Neutrophil (primary cell): ENCODE data around the gene LCA5L.

ENCODE experiments used
- H3K27ac ChIP-seq: fragments of 200-600 bp; sonication (generic); 2 replicates; pipeline ENCODE4 v1.5.1; 2016; ENCODE audit warnings: mild to moderate bottlenecking, moderate library complexity
- H3K27me3 ChIP-seq: fragments of 200-600 bp; sonication (generic); 2 replicates; pipeline ENCODE4 v1.6.0; 2016; ENCODE audit warnings: mild to moderate bottlenecking
- H3K36me3 ChIP-seq: fragments of 200-600 bp; sonication (generic); 2 replicates; pipeline ENCODE4 v1.5.1; 2017
- H3K4me1 ChIP-seq, 2 experiments: fragments of 200-600 bp in 1 of 2; sonication (generic) in 1 of 2; 1 replicate in 1 of 2; 2 replicates in 1 of 2; pipeline versions ENCODE4 v1.5.1 to v1.6.1; 2013 to 2016; ENCODE audit warnings: low read depth in 1 of 2, low read length in 1 of 2, mild to moderate bottlenecking in 1 of 2, moderate library complexity in 1 of 2; ENCODE audit not compliant: control insufficient read depth in 1 of 2, insufficient read depth in 1 of 2
- H3K4me3 ChIP-seq, 2 experiments: fragments of 200-600 bp in 1 of 2; sonication (generic) in 1 of 2; 1 replicate in 1 of 2; 2 replicates in 1 of 2; pipeline ENCODE4 v1.5.1; 2013 to 2016; ENCODE audit warnings: low read depth in 1 of 2, low read length in 1 of 2, mild to moderate bottlenecking in 1 of 2, moderate library complexity in 1 of 2
- H3K9me3 ChIP-seq: fragments of 200-600 bp; sonication (generic); 2 replicates; pipeline ENCODE4 v1.5.1; 2016
- CTCF ChIP-seq: fragments of 200-600 bp; sonication (generic); IDR thresholded peaks from 2 replicates; pipeline ENCODE4 v1.5.1; 2016; ENCODE audit warnings: antibody characterized with exemption

The LCA5L gene

GRCh38 chr21:39471598-39471997, 26.0 kb upstream of the LCA5L start:
- no peaks in the 10 kb centered on the region for H3K4me1 ChIP-seq
- H3K4me3 ChIP-seq = no peak overlapping the region
- TF ChIP-seq CTCF = no peak
- no peaks in the 10 kb centered on the region for H3K9me3 ChIP-seq
- H3K27ac ChIP-seq = no peak overlapping the region
- H3K27me3 ChIP-seq = no peaks in the 10 kb centered on the region
- H3K36me3 ChIP-seq = no peaks in the 10 kb centered on the region

GRCh38 chr21:39468559-39468958, 23.0 kb upstream of the LCA5L start:
- Histone ChIP-seq H3K27ac (no peak overlapping the region), H3K36me3 (no peaks in the 10 kb centered on the region), H3K4me1 (no peaks in the 10 kb centered on the region), H3K9me3 (no peaks in the 10 kb centered on the region), H3K4me3 (no peak overlapping the region), H3K27me3 (no peaks in the 10 kb centered on the region)
- no peak for TF ChIP-seq CTCF

GRCh38 chr21:39467746-39468145, 22.2 kb upstream of the LCA5L start:
- no peaks in the 10 kb centered on the region for H3K36me3 ChIP-seq
- no peaks in the 10 kb centered on the region for H3K4me1 ChIP-seq
- H3K4me3 ChIP-seq = no peak overlapping the region
- H3K27ac ChIP-seq = no peak overlapping the region
- no peak for TF ChIP-seq CTCF
- no peaks in the 10 kb centered on the region for H3K27me3 ChIP-seq
- no peaks in the 10 kb centered on the region for H3K9me3 ChIP-seq

DNA sequence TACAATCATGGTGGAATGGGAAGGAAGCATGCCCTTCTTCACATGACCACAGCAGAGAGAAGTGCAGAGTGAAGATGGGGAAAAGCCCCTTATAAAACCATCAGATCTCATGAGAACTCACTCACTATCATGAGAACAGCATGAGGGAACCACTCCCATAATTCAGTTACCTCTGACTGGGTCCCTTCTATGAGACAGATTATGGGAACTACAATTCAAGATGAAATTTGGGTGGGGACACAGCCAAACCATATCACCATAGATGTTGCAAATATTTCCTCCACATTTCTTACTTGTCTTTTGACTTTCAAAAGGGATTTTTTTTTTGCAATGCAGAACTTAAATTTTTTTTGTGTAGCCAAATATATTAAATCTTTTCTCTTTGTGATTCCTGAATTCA, 21.0 kb upstream of the LCA5L start:
- Histone ChIP-seq H3K9me3 (no peaks in the 10 kb centered on the region), H3K27me3 (no peaks in the 10 kb centered on the region)

GRCh38 chr21:39463308-39463707, 17.7 kb upstream of the LCA5L start:
- H3K27me3 ChIP-seq = no peaks in the 10 kb centered on the region
- H3K4me3 ChIP-seq = no peak overlapping the region
- no peaks in the 10 kb centered on the region for H3K4me1 ChIP-seq
- no peak overlapping the region for H3K27ac ChIP-seq
- no peaks in the 10 kb centered on the region for H3K36me3 ChIP-seq
- no peaks in the 10 kb centered on the region for H3K9me3 ChIP-seq
- no peak for TF ChIP-seq CTCF

More for the DNA sequence above, 21.0 kb upstream of the LCA5L start:
- Histone ChIP-seq H3K36me3 (no peaks in the 10 kb centered on the region), H3K4me1 (no peaks in the 10 kb centered on the region), H3K4me3 (no peak overlapping the region), H3K27ac (no peak overlapping the region)
- TF ChIP-seq CTCF = no peak

GRCh38 chr21:39461419-39461818, 15.8 kb upstream of the LCA5L start:
- Histone ChIP-seq H3K36me3 (no peaks in the 10 kb centered on the region), H3K27me3 (no peaks in the 10 kb centered on the region), H3K9me3 (no peaks in the 10 kb centered on the region), H3K4me3 (no peak overlapping the region), H3K27ac (no peak overlapping the region), H3K4me1 (no peaks in the 10 kb centered on the region)
- TF ChIP-seq CTCF = no peak
